ENCODE results near the gene KRTAP20-3.

Gene KRTAP20-3

GRCh38 chr21:30676737-30677136 lies 34.1 kb downstream of the KRTAP20-3 start:
- DNase-seq (ENCODE audit: insufficient read length, low spot score) (peak; percentile 8), FAIRE-seq (no peak)

GRCh38 chr21:30680586-30680985 lies 37.9 kb downstream of the KRTAP20-3 start:
- DNase-seq (ENCODE audit: insufficient read length, low spot score) (no peak), FAIRE-seq (no peak)

GRCh38 chr21:30684506-30684905 lies 41.8 kb downstream of the KRTAP20-3 start:
- DNase-seq (ENCODE audit: insufficient read length, low spot score) (no peak), FAIRE-seq (no peak)

GRCh38 chr21:30689822-30690221 lies 47.2 kb downstream of the KRTAP20-3 start:
- no peak for FAIRE-seq
- no peak for DNase-seq (ENCODE audit: insufficient read length, low spot score)
